GM23248 (cell line): ENCODE data around the gene FBLIM1. TPM values are rescaled to one million over a fixed set of nuclear protein-coding genes. Genes with fewer than 3 reads are reported as not detected.

ENCODE experiments used
- DNase-seq: peaks from one replicate; pipeline ENCODE4 v3.0.0-alpha.2; 2015
- H2AFZ ChIP-seq: fragments of 200-600 bp; sonication (generic); 2 replicates; pipeline ENCODE4 v1.6.1; 2016; ENCODE audit warnings: antibody characterized with exemption
- H3F3A ChIP-seq: fragments of 200-600 bp; sonication (generic); 2 replicates; pipeline ENCODE4 v1.6.1; 2016; ENCODE audit warnings: mild to moderate bottlenecking, antibody characterized with exemption, mixed run types; ENCODE audit not compliant: insufficient read depth
- H3K27ac ChIP-seq: fragments of 200-600 bp; sonication (generic); 2 replicates; pipeline ENCODE4 v1.5.1; 2016; ENCODE audit warnings: mild to moderate bottlenecking
- H3K27me3 ChIP-seq: fragments of 200-600 bp; sonication (generic); replicated peaks from 2 replicates; pipeline ENCODE4 v1.6.1; 2016; ENCODE audit warnings: mild to moderate bottlenecking; ENCODE audit not compliant: insufficient read depth
- H3K36me3 ChIP-seq: fragments of 200-600 bp; sonication (generic); 2 replicates; pipeline ENCODE4 v1.6.1; 2016; ENCODE audit warnings: low read depth, mild to moderate bottlenecking
- H3K4me1 ChIP-seq: fragments of 200-600 bp; sonication (generic); 2 replicates; pipeline ENCODE4 v1.6.1; 2016; ENCODE audit warnings: mild to moderate bottlenecking; ENCODE audit not compliant: insufficient read depth
- H3K4me2 ChIP-seq: fragments of 200-600 bp; sonication (generic); one replicate; pipeline ENCODE4 v1.6.1; 2016; ENCODE audit warnings: mild to moderate bottlenecking; ENCODE audit not compliant: unreplicated experiment
- H3K4me3 ChIP-seq: fragments of 200-600 bp; sonication (generic); 2 replicates; pipeline ENCODE4 v1.5.1; 2016; ENCODE audit warnings: mild to moderate bottlenecking
- H3K79me2 ChIP-seq: fragments of 200-600 bp; sonication (generic); 2 replicates; pipeline ENCODE4 v1.6.1; 2016; ENCODE audit warnings: mild to moderate bottlenecking; ENCODE audit not compliant: insufficient read depth
- H3K9ac ChIP-seq: fragments of 200-600 bp; sonication (generic); 2 replicates; pipeline ENCODE4 v1.6.1; 2016; ENCODE audit warnings: mild to moderate bottlenecking
- H3K9me2 ChIP-seq: fragments of 200-600 bp; sonication (generic); 2 replicates; pipeline ENCODE4 v1.6.1; 2016; ENCODE audit warnings: mixed run types, mild to moderate bottlenecking, moderate library complexity; ENCODE audit not compliant: insufficient read depth
- H3K9me3 ChIP-seq: fragments of 200-600 bp; sonication (generic); one replicate; pipeline ENCODE4 v1.6.1; 2017; ENCODE audit warnings: low read depth
- H4K20me1 ChIP-seq: fragments of 200-600 bp; sonication (generic); 2 replicates; pipeline ENCODE4 v1.6.0; 2016; ENCODE audit not compliant: insufficient read depth
- EZH2 ChIP-seq: fragments of 200-600 bp; sonication (generic); IDR thresholded peaks from 2 replicates; pipeline ENCODE4 v1.6.1; 2018; ENCODE audit warnings: antibody characterized with exemption, mild to moderate bottlenecking; ENCODE audit not compliant: insufficient read depth, poor library complexity, severe bottlenecking
- EZH2phosphoT487 ChIP-seq: fragments of 200-600 bp; sonication (generic); IDR thresholded peaks from 2 replicates; pipeline ENCODE4 v1.6.1; 2018; ENCODE audit warnings: antibody characterized with exemption, moderate library complexity, mild to moderate bottlenecking, low read depth; ENCODE audit not compliant: insufficient read depth
- WGBS, 2 experiments: methylation state at CpG; one replicate each; pipeline ENCODE4 v1.1.6; 2015 to 2017; ENCODE audit warnings: low lambda C conversion rate in 2 of 2, low coverage in 1 of 2; ENCODE audit errors: missing lambda C conversion rate in 2 of 2; 5-methylcytosine and 5-hydroxymethylcytosine counted together
- in situ Hi-C: fragments of 300-500 bp; cut with MboI; formaldehyde crosslinking; loops from 2 replicates; pipeline ENCODE4 v1.15.0; 2020
- polyA plus RNA-seq: library from polyadenylated mRNA; unstranded; fragments of >200 nt; fragmentation: Nextera tagmentation; extraction: Ambion mirVana; gene quantifications from 2 replicates; pipeline ENCODE4 v1.2.1, GENCODE V29; 2016
- total RNA-seq: library from RNA; depleted of rRNA; stranded (reverse); fragments of >200 nt; shearing (Covaris generic); gene quantifications from 2 replicates; pipeline ENCODE4 v1.2.3, GENCODE V29; 2014

FBLIM1 gene
- total and polyA plus RNA-seq, 2 experiments from 2014 or later = 63.3 to 69.9 TPM

- TF ChIP-seq EZH2phosphoT487 (no peak), EZH2 (no peak)
- H3K36me3 ChIP-seq = peaks cover 3% of the 10 kb centered on the region; the same call in 1 of the 2 replicates
- no peak for DNase-seq
- H3K9ac ChIP-seq = peak overlapping the region; percentile 44; the same call in 1 of the 2 replicates
- H3F3A ChIP-seq = peaks cover 26% of the 10 kb centered on the region
- no peaks in the 10 kb centered on the region for H3K9me3 ChIP-seq
- H4K20me1 ChIP-seq = no peaks in the 10 kb centered on the region
- WGBS, 2 experiments = 90 to 97% methylated on average over 8 of the region's 8 CpGs
- H2AFZ ChIP-seq = no peak overlapping the region
- H3K9me2 ChIP-seq = no peaks in the 10 kb centered on the region
- H3K79me2 ChIP-seq = no peaks in the 10 kb centered on the region
- in situ Hi-C loops = no loop called here
- H3K4me1 ChIP-seq = peaks cover 31% of the 10 kb centered on the region
- H3K27ac ChIP-seq = peak overlapping the region; percentile 85
- peak overlapping the region; percentile 34 for H3K4me2 ChIP-seq
- no peak overlapping the region for H3K4me3 ChIP-seq
- no peaks in the 10 kb centered on the region for H3K27me3 ChIP-seq
Measured at GRCh38 chr1:15785683-15786082, 27.1 kb downstream of the FBLIM1 start.

- peak overlapping the region; percentile 85 for H3K27ac ChIP-seq
- H3K27me3 ChIP-seq = no peaks in the 10 kb centered on the region
- peaks cover 31% of the 10 kb centered on the region for H3K4me1 ChIP-seq
- H3K4me2 ChIP-seq = peak overlapping the region; percentile 34
- H3K9ac ChIP-seq = peak overlapping the region; percentile 44
- in situ Hi-C loops = no loop called here
- 24 to 30% methylated on average over 10 of the region's 10 CpGs for WGBS, 2 experiments
- no peaks in the 10 kb centered on the region for H4K20me1 ChIP-seq
- H3K4me3 ChIP-seq = no peak overlapping the region
- peaks cover 26% of the 10 kb centered on the region for H3F3A ChIP-seq
- 0 out of 2 replicates have a peak, but pooled peaks cover 3% of the 10 kb centered on the region for H3K36me3 ChIP-seq
- no peaks in the 10 kb centered on the region for H3K9me2 ChIP-seq
- DNase-seq = peak; percentile 92
- H2AFZ ChIP-seq = peak overlapping the region; percentile 23; the same call in 1 of the 2 replicates
- H3K9me3 ChIP-seq = no peaks in the 10 kb centered on the region
- TF ChIP-seq EZH2phosphoT487 = no peak
- TF ChIP-seq EZH2 = no peak
- no peaks in the 10 kb centered on the region for H3K79me2 ChIP-seq
Measured at GRCh38 chr1:15786581-15786980, 28.0 kb downstream of the FBLIM1 start.

GRCh38 chr1:15788624-15789301 lies 30.2 kb downstream of the FBLIM1 start:
- peak; percentile 64 for DNase-seq

GRCh38 chr1:15796086-15796462 lies 37.5 kb downstream of the FBLIM1 start:
- Histone ChIP-seq H3K9me3 (no peaks in the 10 kb centered on the region), H2AFZ (no peak overlapping the region), H3K36me3 (no peaks in the 10 kb centered on the region), H3K4me1 (peaks cover 73% of the 10 kb centered on the region), H3K79me2 (no peaks in the 10 kb centered on the region), H3K27ac (peak overlapping the region; percentile 91), H4K20me1 (no peaks in the 10 kb centered on the region), H3K9me2 (no peaks in the 10 kb centered on the region), H3F3A (peaks cover 63% of the 10 kb centered on the region), H3K4me2 (peak overlapping the region; percentile 60), H3K27me3 (no peaks in the 10 kb centered on the region), H3K4me3 (no peak overlapping the region), H3K9ac (peak overlapping the region; percentile 46)
- no peak for DNase-seq
- in situ Hi-C loops = no loop called here
- WGBS, 2 experiments = 96 to 98% methylated on average over 2 of the region's 2 CpGs
- TF ChIP-seq EZH2phosphoT487 (no peak), EZH2 (no peak)

More at GRCh38 chr1:15788624-15789301, 30.2 kb downstream of the FBLIM1 start:
- no peaks in the 10 kb centered on the region for H3K27me3 ChIP-seq
- H3K4me1 ChIP-seq = peaks cover 39% of the 10 kb centered on the region
- H3K4me3 ChIP-seq = no peak overlapping the region
- H3K9me2 ChIP-seq = no peaks in the 10 kb centered on the region
- peaks cover 27% of the 10 kb centered on the region for H3F3A ChIP-seq
- WGBS, 2 experiments = 84 to 93% methylated on average over 13 of the region's 13 CpGs
- 0 out of 2 replicates have a peak, but pooled peaks cover 3% of the 10 kb centered on the region for H3K36me3 ChIP-seq
- no peak overlapping the region for H3K4me2 ChIP-seq
- no peaks in the 10 kb centered on the region for H3K79me2 ChIP-seq
- TF ChIP-seq EZH2phosphoT487 = no peak
- no peak for TF ChIP-seq EZH2
- in situ Hi-C loops = no loop called here
- H3K9me3 ChIP-seq = no peaks in the 10 kb centered on the region
- no peak overlapping the region for H3K9ac ChIP-seq
- no peak overlapping the region for H2AFZ ChIP-seq
- H4K20me1 ChIP-seq = no peaks in the 10 kb centered on the region
- H3K27ac ChIP-seq = peak overlapping the region; percentile 24; the same call in 1 of the 2 replicates
